GM21515 (cell line): ENCODE measurements around the gene RADX.

Experiments used
- ATAC-seq: cut with Tn5 transposase; IDR thresholded peaks from one replicate; pipeline ENCODE4 v1.9.1; 2021; ENCODE audit not compliant: unreplicated experiment

Gene RADX

DNA sequence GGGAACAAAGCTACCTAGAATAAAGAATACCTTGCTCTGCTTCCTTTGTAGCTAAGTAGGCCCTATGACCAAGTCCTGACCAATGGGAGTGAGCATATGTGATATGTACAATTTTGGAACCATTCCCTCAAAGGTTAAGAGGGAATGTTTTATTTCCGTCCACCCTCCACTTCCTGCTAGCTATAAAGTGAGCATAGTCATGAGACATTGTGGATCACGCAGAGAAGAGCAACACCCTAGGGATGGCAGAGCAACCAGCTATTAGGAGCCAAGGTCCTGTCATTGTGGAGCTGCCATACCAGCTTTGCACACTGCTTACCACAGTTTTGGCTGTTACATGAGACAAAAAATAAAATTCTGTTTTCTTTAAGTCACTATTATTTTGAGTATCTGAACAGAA lies 68.9 kb downstream of the RADX start:
- no peak for ATAC-seq

DNA sequence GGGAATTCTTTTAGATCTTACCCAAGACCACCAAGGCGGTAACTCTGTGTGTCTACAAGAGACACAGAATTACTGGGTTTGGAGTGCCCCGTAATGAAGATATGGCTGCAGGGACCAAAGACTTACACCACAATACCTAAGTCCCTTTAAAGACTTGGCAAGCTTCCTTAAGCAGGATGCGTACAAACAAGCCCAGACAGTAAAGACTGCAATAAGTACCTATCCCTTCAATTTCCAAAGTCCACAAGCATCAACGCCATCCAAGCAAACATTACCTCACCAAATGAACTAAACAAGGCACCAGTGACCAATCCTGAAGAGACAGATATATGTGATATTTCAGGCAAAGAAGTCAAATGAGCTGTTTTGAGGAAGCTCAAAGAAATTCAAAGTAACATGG lies 72.4 kb downstream of the RADX start:
- no peak for ATAC-seq

DNA sequence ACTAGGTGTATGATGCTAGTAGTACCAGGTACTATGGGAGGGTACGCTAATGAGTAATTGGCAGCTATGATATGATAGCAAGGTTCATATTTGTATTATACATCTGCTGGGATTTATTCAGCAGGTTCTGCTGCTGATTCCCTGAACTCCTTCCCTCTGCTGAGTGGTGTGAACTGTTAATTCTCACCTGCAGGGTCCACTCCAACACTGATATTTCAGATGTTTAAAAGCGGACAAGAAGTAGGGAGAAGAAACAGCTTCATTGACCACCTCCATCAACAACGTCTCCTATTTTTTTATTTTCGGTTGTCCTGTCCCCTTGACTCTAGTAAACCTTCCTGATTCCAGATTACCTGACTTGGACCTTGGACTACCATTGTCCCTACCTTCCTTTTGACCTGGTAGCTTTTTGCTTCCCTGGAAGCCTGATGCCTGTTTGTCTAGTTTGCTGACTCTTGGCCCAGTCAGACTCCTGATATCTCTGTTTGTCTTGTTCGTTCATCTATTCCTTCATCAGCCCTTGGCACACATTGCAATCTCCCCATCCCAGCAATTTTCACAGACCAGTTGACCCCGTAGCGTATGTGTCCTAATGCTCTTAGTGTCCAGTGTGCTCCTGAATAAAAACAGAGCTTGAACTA lies 80.8 kb downstream of the RADX start:
- no peak for ATAC-seq

DNA sequence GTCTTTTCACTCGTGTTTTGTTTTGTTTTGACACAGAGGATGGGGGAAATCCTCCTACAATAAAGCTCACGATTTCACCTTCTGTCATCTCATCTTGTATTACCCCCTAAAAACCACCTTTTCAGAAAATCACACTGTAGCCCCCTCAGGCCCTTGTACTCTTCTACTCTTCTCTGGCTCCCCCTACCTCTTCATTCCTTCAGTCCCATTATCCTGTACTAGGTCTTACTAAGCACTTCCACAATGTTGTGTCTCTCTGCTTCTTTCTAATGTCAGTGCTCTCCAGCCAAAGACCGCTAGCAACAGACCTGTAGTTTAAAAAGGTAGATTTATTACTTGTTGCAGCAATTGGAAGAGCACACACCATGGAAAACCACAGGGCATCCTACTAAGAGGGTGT lies 84.7 kb downstream of the RADX start:
- no peak for ATAC-seq

DNA sequence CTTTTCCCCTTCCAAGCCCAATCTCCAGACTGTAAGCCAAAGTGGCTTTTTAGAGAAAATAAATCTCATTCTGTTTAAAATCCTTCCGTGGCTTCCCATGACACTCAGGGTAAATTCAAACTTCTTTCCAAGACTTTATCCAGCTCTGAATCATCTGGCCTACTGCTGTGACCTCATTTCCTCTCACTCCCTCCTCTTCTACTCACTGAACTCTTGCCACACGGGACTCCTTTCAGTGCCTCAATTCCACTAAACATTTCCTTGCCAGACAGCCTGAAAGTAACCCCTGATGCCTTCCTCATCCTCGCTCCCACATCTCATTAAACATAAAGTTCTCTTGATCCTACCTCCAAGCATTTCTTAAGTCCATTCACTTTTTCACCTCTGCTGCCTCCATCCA lies 86.9 kb downstream of the RADX start:
- no peak for ATAC-seq

DNA sequence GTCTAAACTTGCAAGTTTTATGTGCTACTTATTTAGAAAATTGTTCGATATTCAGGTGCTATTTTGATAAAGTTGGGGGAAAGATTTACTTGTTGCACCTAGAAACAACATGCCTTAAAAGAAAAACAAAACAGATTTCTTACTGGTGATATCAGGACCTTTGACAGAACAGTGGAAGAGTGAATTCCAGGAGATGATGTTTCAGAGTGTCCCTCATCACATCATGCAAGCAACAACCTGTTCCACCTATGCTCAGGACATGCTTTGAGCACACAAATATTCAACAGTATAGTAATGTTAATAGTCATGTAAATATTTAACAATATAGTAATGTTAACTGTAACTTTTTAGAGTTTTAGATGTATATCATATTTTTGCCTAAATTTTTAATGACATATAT lies 90.9 kb downstream of the RADX start:
- ATAC-seq: no peak

DNA sequence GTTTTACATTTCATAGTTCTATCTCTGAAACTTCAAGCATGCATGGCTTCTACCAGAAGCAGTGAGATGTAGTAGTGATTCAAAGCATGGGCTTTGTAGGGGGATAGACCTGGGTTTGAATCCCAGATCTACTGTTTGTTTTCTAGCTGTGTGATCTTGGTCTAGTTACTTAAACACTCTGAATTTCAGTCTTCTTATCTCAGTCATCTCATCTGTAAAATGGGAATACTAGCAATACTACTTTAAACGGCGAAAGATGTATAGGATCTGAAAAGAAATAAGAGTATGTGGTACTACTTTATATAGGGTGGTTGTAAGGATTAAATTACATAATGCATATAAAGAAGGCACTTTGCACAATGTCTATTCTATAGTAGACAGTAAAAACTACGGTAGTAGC lies 94.7 kb downstream of the RADX start:
- ATAC-seq: no peak

DNA sequence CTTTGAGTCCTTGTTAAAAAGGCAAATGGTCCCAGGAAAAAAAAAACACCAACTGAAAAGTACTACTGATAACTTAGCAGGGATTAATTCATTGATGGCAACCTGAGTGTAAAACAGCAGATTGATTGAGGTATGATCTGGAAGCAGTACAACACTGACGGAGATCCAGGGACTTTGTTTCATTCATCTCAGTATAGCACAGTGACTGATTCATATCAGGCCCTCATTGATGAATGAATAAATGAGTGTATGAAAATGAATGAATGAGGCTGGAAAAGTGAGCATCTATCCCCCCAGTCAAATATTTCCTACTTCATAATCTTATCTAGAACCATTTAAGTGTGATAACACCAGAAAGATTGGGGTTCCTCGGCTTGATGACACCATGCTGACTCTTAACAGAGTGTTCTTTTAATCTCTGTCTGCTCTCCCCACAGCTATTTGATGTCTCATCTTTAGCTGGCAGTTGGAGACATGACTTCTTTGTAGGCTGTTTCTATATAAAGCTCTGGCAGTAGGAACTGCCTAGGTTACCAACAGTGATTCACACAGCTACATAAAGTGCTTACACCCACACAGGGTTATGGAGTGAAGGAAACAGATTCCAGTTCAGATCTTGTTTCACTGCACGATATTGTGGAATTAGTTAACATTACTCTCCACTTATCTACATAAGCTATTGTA lies 96.1 kb downstream of the RADX start:
- ATAC-seq: no peak

DNA sequence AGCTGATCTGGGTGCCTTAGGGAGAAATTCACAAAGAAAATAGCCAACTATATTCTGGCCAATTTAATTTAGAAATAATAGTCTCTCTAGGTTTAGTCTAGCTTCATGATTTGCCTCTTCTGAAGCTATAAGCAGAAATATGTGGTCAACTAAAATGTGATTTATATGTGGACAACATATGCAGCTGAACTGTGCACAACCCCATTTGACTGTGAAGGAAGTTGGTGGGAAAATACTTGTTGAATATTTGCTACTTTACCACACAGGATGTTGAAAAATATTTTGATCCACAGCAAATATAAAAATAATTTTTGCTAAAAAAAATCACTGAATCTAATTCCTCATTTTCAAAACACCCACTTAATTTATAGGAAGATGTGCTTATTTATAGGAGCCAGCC lies 99.0 kb downstream of the RADX start:
- ATAC-seq: no peak

DNA sequence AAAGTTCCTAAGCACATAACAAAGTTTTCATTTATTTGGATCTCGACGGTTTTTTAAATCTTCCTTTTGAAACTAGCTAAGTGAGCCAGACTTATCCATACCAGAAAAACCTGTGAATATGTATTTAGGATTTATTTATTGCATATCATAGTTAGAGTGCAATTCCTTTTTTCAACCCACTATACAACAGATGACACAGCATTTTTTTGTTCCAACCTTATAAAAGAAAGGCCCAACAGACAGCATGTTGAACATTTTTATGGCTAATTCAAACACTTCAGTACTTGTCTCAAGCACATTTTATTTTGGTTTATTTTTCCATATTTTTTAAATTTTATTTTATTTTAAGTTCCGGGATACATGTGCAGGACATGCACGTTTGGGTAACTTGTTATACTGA lies 99.6 kb downstream of the RADX start:
- no peak for ATAC-seq

DNA sequence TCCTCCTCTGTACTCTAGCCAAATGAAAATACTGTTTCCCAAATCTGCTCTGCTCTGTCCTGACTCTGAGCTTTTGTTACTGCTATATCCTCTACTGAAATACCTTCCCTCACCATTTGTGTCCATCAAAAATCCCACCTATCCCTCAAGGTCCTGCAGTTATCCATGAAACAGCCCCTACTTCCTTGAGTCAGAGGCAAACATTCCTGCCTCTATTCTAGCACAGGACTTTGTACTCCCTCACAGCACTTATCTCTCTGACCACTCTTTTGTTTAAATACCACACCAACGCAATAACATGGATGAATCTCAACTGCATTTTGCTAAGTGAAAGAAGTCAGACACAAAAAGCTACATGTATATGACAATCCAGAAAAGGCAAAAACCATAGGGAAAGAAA lies 104.2 kb downstream of the RADX start:
- no peak for ATAC-seq

DNA sequence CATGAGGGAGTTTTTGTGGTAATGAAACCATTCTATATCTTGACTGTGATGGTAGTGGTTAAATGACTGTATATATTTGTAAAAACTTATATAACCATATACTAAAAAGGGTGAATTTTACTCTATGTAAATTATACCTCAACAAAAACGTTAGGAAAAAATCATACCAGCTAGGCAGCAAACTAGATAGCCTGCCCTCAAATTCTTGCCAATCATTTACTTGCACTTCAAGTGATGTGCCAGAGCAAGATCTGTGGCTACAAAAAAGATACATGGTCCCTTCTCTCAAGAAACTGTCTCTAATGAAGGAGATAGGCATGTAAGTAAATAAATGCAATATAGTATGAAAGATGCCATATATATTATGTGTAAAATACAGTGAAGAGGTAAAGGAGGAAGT lies 104.7 kb downstream of the RADX start:
- no peak for ATAC-seq

DNA sequence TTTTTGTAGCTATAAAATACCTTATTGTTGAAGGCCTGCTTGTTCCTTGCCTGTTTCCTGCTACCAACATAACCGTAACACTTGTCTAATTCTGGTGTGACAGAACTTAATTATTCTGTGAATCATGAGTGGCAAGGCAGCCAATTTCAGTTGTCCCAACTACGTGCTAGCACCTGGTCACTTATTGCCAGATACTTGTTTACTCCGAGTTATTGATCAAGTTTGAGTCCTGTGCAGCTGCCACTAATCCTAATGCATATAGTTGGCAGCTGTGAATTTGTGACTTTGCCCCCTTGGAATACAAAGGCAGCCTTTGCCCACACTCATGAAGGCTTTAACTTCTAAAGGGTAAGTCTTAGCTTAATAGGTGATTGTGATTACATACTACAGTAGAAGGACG lies 106.9 kb downstream of the RADX start:
- no peak for ATAC-seq

DNA sequence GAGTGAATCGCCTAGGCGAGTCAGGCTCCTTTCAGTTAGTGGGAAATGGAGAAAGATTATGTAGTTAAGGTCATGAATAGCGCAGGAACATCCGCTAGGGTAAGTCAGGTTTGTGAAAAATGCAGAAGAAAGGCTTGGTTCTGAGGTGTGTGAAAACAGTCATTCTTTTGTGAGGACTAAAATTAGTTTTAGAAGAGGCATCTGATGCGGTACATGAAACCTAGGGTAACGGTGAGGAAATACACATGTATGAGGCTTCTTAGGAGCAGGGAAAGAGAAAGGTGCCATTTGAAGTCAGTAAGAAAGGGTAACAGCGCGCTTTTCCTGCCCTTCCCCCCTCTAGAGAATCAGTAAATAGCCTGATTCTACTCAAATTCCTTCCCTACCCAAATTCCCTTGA lies 114.2 kb downstream of the RADX start:
- no peak for ATAC-seq

DNA sequence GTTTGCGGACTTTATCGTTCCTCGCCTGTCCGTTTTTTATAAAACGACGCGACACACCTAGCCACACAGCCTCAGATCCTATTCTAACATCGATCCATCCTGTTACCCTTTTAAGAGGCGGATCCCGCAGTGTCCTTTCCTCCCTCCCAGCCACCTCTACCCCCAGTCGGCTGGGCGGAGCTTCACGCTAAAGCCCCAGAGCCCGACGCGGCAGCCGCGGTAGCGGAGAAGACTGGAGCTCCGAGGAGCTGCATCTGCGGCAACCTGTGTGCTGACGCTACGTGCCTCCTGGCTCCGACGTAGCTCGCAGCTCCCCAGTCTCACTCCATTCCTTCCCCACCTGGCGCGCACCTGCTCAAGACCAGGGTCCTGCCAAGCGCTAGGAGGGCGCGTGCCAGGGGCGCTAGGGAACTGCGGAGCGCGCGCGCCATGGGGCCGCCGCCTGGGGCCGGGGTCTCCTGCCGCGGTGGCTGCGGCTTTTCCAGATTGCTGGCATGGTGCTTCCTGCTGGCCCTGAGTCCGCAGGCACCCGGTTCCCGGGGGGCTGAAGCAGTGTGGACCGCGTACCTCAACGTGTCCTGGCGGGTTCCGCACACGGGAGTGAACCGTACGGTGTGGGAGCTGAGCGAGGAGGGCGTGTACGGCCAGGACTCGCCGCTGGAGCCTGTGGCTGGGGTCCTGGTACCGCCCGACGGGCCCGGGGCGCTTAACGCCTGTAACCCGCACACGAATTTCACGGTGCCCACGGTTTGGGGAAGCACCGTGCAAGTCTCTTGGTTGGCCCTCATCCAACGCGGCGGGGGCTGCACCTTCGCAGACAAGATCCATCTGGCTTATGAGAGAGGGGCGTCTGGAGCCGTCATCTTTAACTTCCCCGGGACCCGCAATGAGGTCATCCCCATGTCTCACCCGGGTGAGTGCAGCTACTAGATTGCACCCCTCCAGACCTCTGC lies 115.0 kb downstream of the RADX start, which contains the start of gene RNF128:
Gene RNF128 (plus strand): TSS at position 217 of the 953 bp plus-strand sequence. CDS start 213 bp downstream, at position 430.
- ATAC-seq: no peak

DNA sequence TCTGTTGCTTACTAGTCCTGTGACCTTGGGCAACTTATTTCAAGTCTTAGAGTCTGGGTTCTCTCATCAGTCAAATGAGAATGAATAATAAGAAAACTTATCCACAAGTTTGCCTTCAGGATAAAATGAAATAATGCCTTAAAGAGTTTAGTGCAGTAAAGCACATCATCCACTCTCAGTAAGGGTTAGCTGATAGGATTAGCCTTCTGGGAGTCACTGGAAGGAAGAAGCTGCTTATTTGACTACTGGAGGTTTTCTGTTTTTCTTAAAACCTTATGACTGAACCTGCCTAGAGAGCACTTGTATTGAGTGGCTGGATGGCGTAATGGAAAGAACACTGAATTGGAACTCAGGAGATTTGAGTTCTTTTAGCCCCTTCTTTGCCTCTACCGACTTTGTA lies 116.6 kb downstream of the RADX start:
- ATAC-seq: no peak
